SH-SY5Y (cell line): ENCODE measurements around the gene LY86.

Experiments
- GATA2 ChIP-seq: IDR thresholded peaks from 2 replicates; pipeline ENCODE4 v1.6.1; 2011; ENCODE audit warnings: mild to moderate bottlenecking, low read depth, low read length
- GATA3 ChIP-seq: IDR thresholded peaks from 2 replicates; pipeline ENCODE4 v1.6.1; 2011; ENCODE audit warnings: low read depth, mild to moderate bottlenecking, low read length, moderate library complexity

- TF ChIP-seq GATA2 (no peak), GATA3 (no peak)
Measured at GRCh38 chr6:6645261-6645917, 56.9 kb downstream of the LY86 start.
